GM12878 (cell line): ENCODE measurements around the gene HIF1AN. TPM values are rescaled to one million over a fixed set of nuclear protein-coding genes. Genes with fewer than 3 reads are reported as not detected.

Source experiments
- ATAC-seq: fragments of 200-7000 bp; cut with Tn5 transposase; 3 replicates; pipeline ENCODE4 v1.9.1; 2020; ENCODE audit warnings: mild to moderate bottlenecking, moderate library complexity
- BruUV-seq: library from RNA; stranded (reverse); fragments of 400-500 nt; replicated peaks from 2 replicates; lab custom pipeline; 2021; lab: Mats Ljungman, UMichigan
- CTCF ChIA-PET: fragments of 300-600 bp; sonication (Branson Sonifier 250); formaldehyde crosslinking; extraction: SDS; loops from one replicate; lab custom pipeline; 2021; ENCODE audit warnings: inconsistent platforms; lab: Yijun Ruan, JAX
- POLR2A ChIA-PET: fragments of 350-600 bp; formaldehyde crosslinking; extraction: SDS; loops from one replicate; lab custom pipeline; 2021; ENCODE audit warnings: inconsistent platforms; lab: Charles Lee
- RAD21 ChIA-PET: fragments of 300-600 bp; sonication (Branson Sonifier 250); formaldehyde crosslinking; loops from one replicate; lab custom pipeline; 2023; ENCODE audit warnings: antibody characterized with exemption; ENCODE audit not compliant: unreplicated experiment; lab: Charles Lee
- SMC1A ChIA-PET: fragments of 300-600 bp; sonication (Branson Sonifier 250); formaldehyde crosslinking; loops from one replicate; lab custom pipeline; 2023; ENCODE audit not compliant: unreplicated experiment, uncharacterized antibody; lab: Charles Lee
- DNase-seq: peaks from one replicate; pipeline ENCODE4 v3.0.0-alpha.2; 2011; ENCODE audit warnings: low read depth, low spot score
- FAIRE-seq: peaks from 3 replicates; lab custom pipeline; 2011; peaks lifted over from hg19 to GRCh38; lab: Jason Lieb, UNC
- H2AFZ ChIP-seq: 2 replicates; pipeline ENCODE4 v1.6.0; 2011; ENCODE audit warnings: low read depth, low read length, control low read depth; ENCODE audit not compliant: control insufficient read depth
- H3K27ac ChIP-seq: 2 replicates; pipeline ENCODE4 v1.5.1; 2011; ENCODE audit warnings: control low read depth; ENCODE audit not compliant: control insufficient read depth, insufficient read depth
- H3K27me3 ChIP-seq, 2 experiments: replicated peaks in 1 of 2; 2 replicates each; pipeline versions ENCODE4 v1.6.0 to v1.6.1; 2011; ENCODE audit warnings: low read length in 1 of 2; ENCODE audit not compliant: control insufficient read depth in 2 of 2, insufficient read depth in 2 of 2
- H3K36me3 ChIP-seq, 2 experiments: 2 replicates each; pipeline ENCODE4 v1.5.1; 2011; ENCODE audit warnings: low read length in 1 of 2; ENCODE audit not compliant: control insufficient read depth in 2 of 2, insufficient read depth in 2 of 2
- H3K4me1 ChIP-seq: 2 replicates; pipeline ENCODE4 v1.6.1; 2011; ENCODE audit warnings: mild to moderate bottlenecking, low read length, moderate library complexity, mixed read lengths; ENCODE audit not compliant: control insufficient read depth, insufficient read depth
- H3K4me2 ChIP-seq: 2 replicates; pipeline ENCODE4 v1.6.0; 2011; ENCODE audit warnings: control low read depth; ENCODE audit not compliant: control insufficient read depth, insufficient read depth
- H3K4me3 ChIP-seq: fragments of 200-600 bp; sonication (generic); 2 replicates; pipeline ENCODE4 v1.5.1; 2016
- H3K79me2 ChIP-seq: 2 replicates; pipeline ENCODE4 v1.6.0; 2011; ENCODE audit warnings: low read length; ENCODE audit not compliant: control insufficient read depth, insufficient read depth
- H3K9ac ChIP-seq: 2 replicates; pipeline ENCODE4 v1.8.0; 2011; ENCODE audit warnings: low read length, control low read depth, mixed read lengths; ENCODE audit not compliant: control insufficient read depth, insufficient read depth
- H3K9me3 ChIP-seq: replicated peaks from 3 replicates; pipeline ENCODE4 v1.5.1; 2011; ENCODE audit warnings: mild to moderate bottlenecking, low read length; ENCODE audit not compliant: control insufficient read depth, insufficient read depth
- H4K20me1 ChIP-seq: 2 replicates; pipeline ENCODE4 v1.6.0; 2011; ENCODE audit not compliant: control insufficient read depth, insufficient read depth
- CTCF ChIP-seq, 3 experiments: IDR thresholded peaks in 2 of 3; conservative IDR thresholded peaks in 1 of 3; 2 replicates each; pipeline ENCODE4 v1.5.1; 2011; ENCODE audit warnings: low read depth in 3 of 3, low read length in 3 of 3, mild to moderate bottlenecking in 3 of 3, control low read depth in 2 of 3, moderate library complexity in 2 of 3, inconsistent platforms in 1 of 3, mixed read lengths in 1 of 3; ENCODE audit not compliant: control insufficient read depth in 2 of 3, insufficient read depth in 1 of 3; ENCODE audit errors: extremely low read depth in 1 of 3
- IKZF1 ChIP-seq: fragments of 450-650 bp; conservative IDR thresholded peaks from 2 replicates; pipeline ENCODE4 v1.6.1; 2017; ENCODE audit warnings: antibody characterized with exemption, mild to moderate bottlenecking
- RAD21 ChIP-seq: IDR thresholded peaks from 2 replicates; pipeline ENCODE4 v1.6.1; 2011; ENCODE audit warnings: mild to moderate bottlenecking, low read depth, low read length, moderate library complexity; ENCODE audit not compliant: insufficient read depth
- SMC3 ChIP-seq: IDR thresholded peaks from 2 replicates; pipeline ENCODE4 v1.6.1; 2011; ENCODE audit warnings: low read length, improper control_type of control experiment, borderline replicate concordance
- SP1 ChIP-seq: IDR thresholded peaks from one replicate; pipeline ENCODE4 v1.6.1; 2011; ENCODE audit warnings: low read depth, low read length
- WGBS: methylation state at CpG from one replicate; pipeline ENCODE4 v1.1.6; 2016; ENCODE audit warnings: low lambda C conversion rate; ENCODE audit not compliant: insufficient replicate concordance, insufficient coverage; ENCODE audit errors: missing lambda C conversion rate; 5-methylcytosine and 5-hydroxymethylcytosine counted together
- in situ Hi-C: fragments of 300-500 bp; cut with MboI; formaldehyde crosslinking; loops from 9 replicates; pipeline ENCODE4 v1.14.3; 2018; ENCODE audit warnings: mixed read lengths
- intact Hi-C: fragments of 100-400 bp; cut with micrococcal nuclease; formaldehyde crosslinking; loops from one replicate; pipeline ENCODE4 v1.14.2; 2022; ENCODE audit not compliant: unreplicated experiment
- polyA plus RNA-seq, 11 experiments: library from polyadenylated mRNA; depleted of rRNA in 4 of 11; unstranded in 6 of 11; stranded (reverse) in 5 of 11; fragments of >200 nt; fragmentation: Nextera tagmentation in 4 of 11; fragmentation: Illumina TruSeq in 1 of 11; extraction: Ambion mirVana in 4 of 11; extraction: Trizol in 1 of 11; gene quantifications; 1 replicate in 1 of 11; 2 replicates in 10 of 11; pipeline versions ENCODE4 v1.2.1 to v1.2.3, GENCODE V29; 2011 to 2016; ENCODE audit warnings: inconsistent platforms in 2 of 11, missing spikeins in 2 of 11, low read depth in 1 of 11
- total RNA-seq, 4 experiments: library from RNA; depleted of rRNA in 3 of 4; stranded (reverse); fragments of >200 nt in 3 of 4; fragmentation: Illumina TruSeq in 1 of 4; extraction: Trizol in 1 of 4; gene quantifications; 2 replicates each; pipeline versions ENCODE4 v1.2.1 to v1.2.3, GENCODE V29; 2013 to 2021

Gene HIF1AN
- total and polyA plus RNA-seq, 10 of the 15 experiments (the other 5 are each of a cell fraction or from before 2014, with no cell fraction given), result 1.9 to 37.2 (median 15.2) TPM

- SMC1A ChIA-PET, result interaction anchor here (0.5 to 3.8 kb wide), 20 partner anchors 8 to 673 kb away, joined by 3 to 23 read pairs (median 4); partner anchors contain the start of gene HIF1AN
- Histone ChIP-seq H3K9ac (no peak overlapping the region), H4K20me1 (no peaks in the 10 kb centered on the region), H3K79me2 (no peaks in the 10 kb centered on the region), H3K27ac (no peak overlapping the region), H3K9me3 (no peaks in the 10 kb centered on the region), H3K36me3 (peaks cover 0 to under 1% of the 10 kb centered on the region in 2 experiments; a peak in 3 of 4 replicates), H3K4me2 (no peak overlapping the region), H3K4me1 (no peaks in the 10 kb centered on the region), H2AFZ (no peak overlapping the region), H3K27me3 (no peaks in the 10 kb centered on the region), H3K4me3 (no peak overlapping the region)
- BruUV-seq, result no TSS peak
- POLR2A ChIA-PET, result no interaction called here
- CTCF ChIA-PET, result interaction anchor here (0.8 to 3.5 kb wide), 50 partner anchors 9 to 672 kb away, joined by 3 to 49 read pairs (median 5); partner anchors contain the start of genes HIF1AN, NDUFB8, PKD2L1 and SCD
- RAD21 ChIA-PET, result interaction anchor here (0.7 to 2.0 kb wide), 20 partner anchors 9 to 360 kb away, joined by 3 to 20 read pairs (median 4); partner anchors contain the start of gene NDUFB8
- DNase-seq (no peak), FAIRE-seq (peak; percentile 95), ATAC-seq (peak; percentile 78)
- WGBS, result 70% methylated on average over 7 of the region's 7 CpGs
- intact Hi-C loops (no loop called here), in situ Hi-C loops (no loop called here)
- TF ChIP-seq IKZF1, result no peak; the same call in 1 of the 2 replicates
- TF ChIP-seq SP1, result no peak
- TF ChIP-seq SMC3, result peak; percentile 37; the same call in 1 of the 2 replicates
- TF ChIP-seq CTCF (IDR thresholded peaks at IDR 0.05 in 2 of 3, conservative IDR thresholded peaks at IDR 0.05 in 1 of 3; ENCODE audit: control insufficient read depth in 2 of 3, extremely low read depth in 1 of 3, insufficient read depth in 1 of 3, low read depth in 3 of 3, low read length in 3 of 3), result peak; percentile 55 to 74 (median 67); a peak in 5 of 6 replicates
- TF ChIP-seq RAD21, result peak; percentile 54
Observed at GRCh38 chr10:100518761-100519241, 16.9 kb upstream of the HIF1AN start.
